Activated T-helper 1 cell treated with anti-CD3 and anti-CD28 coated beads, Interleukin-12 subunit alpha, Interleukin-12 subunit beta, Interleukin-2, Interleukin-4 antibody, amounts not matched to agents 30 ng/mL and 10 ng/mL and 1 ng/mL, durations not matched to agents 14 hours and 24 hours and 36 hours (primary cell): ENCODE data around the gene RLN3. TPM values are rescaled to one million over a fixed set of nuclear protein-coding genes. Genes with fewer than 3 reads are reported as not detected.

ENCODE experiments used
- DNase-seq: peaks from one replicate; pipeline ENCODE4 v3.0.0; 2021; ENCODE audit warnings: low spot score
- H3K27ac Mint-ChIP-seq: one replicate; pipeline ENCODE4 v1.8.0; 2021; ENCODE audit warnings: mild to moderate bottlenecking, mixed read lengths
- H3K27me3 Mint-ChIP-seq: one replicate; pipeline ENCODE4 v1.8.0; 2022; ENCODE audit warnings: mild to moderate bottlenecking, moderate library complexity, mixed read lengths; ENCODE audit not compliant: insufficient read depth
- H3K36me3 Mint-ChIP-seq: one replicate; pipeline ENCODE4 v1.8.0; 2021; ENCODE audit warnings: low read depth, mixed read lengths
- H3K4me1 Mint-ChIP-seq: one replicate; pipeline ENCODE4 v1.8.0; 2021; ENCODE audit warnings: low read depth, mixed read lengths
- H3K4me3 Mint-ChIP-seq: one replicate; pipeline ENCODE4 v1.8.0; 2021; ENCODE audit warnings: mild to moderate bottlenecking, moderate library complexity, mixed read lengths
- H3K9me3 Mint-ChIP-seq: one replicate; pipeline ENCODE4 v1.8.0; 2021; ENCODE audit warnings: mixed read lengths
- intact Hi-C: fragments of 100-400 bp; cut with micrococcal nuclease; formaldehyde crosslinking; loops from one replicate; pipeline ENCODE4 v1.15.1; 2024
- total RNA-seq: library from RNA; stranded (reverse); gene quantifications from 2 replicates; pipeline ENCODE4 v1.2.3, GENCODE V29; 2022

The RLN3 gene
- total RNA-seq, 1 donor from 2014 or later, result not detected

GRCh38 chr19:13998426-13998825, 29.5 kb upstream of the RLN3 start:
- Mint-ChIP-seq H3K9me3 (peaks cover 5% of the 10 kb centered on the region), H3K4me1 (peaks cover 25% of the 10 kb centered on the region)

GRCh38 chr19:13999085-13999484, 28.9 kb upstream of the RLN3 start:
- no peak overlapping the region for H3K4me3 Mint-ChIP-seq
- peaks cover 5% of the 10 kb centered on the region for H3K9me3 Mint-ChIP-seq
- peaks cover 9% of the 10 kb centered on the region for H3K36me3 Mint-ChIP-seq
- H3K27me3 Mint-ChIP-seq, result no peaks in the 10 kb centered on the region
- no peak for DNase-seq
- intact Hi-C loops, result no loop called here
- H3K27ac Mint-ChIP-seq, result no peak overlapping the region
- H3K4me1 Mint-ChIP-seq, result peaks cover 28% of the 10 kb centered on the region

More at GRCh38 chr19:13998426-13998825, 29.5 kb upstream of the RLN3 start:
- no peak for DNase-seq
- intact Hi-C loops, result no loop called here
- H3K4me3 Mint-ChIP-seq, result no peak overlapping the region
- H3K36me3 Mint-ChIP-seq, result peaks cover 9% of the 10 kb centered on the region
- no peak overlapping the region for H3K27ac Mint-ChIP-seq
- no peaks in the 10 kb centered on the region for H3K27me3 Mint-ChIP-seq

- Mint-ChIP-seq H3K9me3 (peaks cover 5% of the 10 kb centered on the region), H3K4me3 (no peak overlapping the region), H3K27ac (peak overlapping the region; percentile 80), H3K27me3 (no peaks in the 10 kb centered on the region), H3K36me3 (peaks cover 9% of the 10 kb centered on the region), H3K4me1 (peaks cover 39% of the 10 kb centered on the region)
- no peak for DNase-seq
- intact Hi-C loops, result loop anchor here (10.0 kb wide), 2 partner anchors 364 to 846 kb away; partner anchors contain the start of genes IER2 and STX10
These were observed 27.1 kb upstream of the RLN3 start for GRCh38 chr19:14000691-14001375.

GRCh38 chr19:14002571-14003250, 25.2 kb upstream of the RLN3 start:
- peak overlapping the region; percentile 65 for H3K4me3 Mint-ChIP-seq
- intact Hi-C loops, result loop anchor here (10.0 kb wide), 2 partner anchors 362 to 848 kb away; partner anchors contain the start of genes IER2 and STX10
- H3K27me3 Mint-ChIP-seq, result peaks cover 2% of the 10 kb centered on the region

GRCh38 chr19:14003251-14004055, 24.5 kb upstream of the RLN3 start:
- peaks cover 43% of the 10 kb centered on the region for H3K4me1 Mint-ChIP-seq
- H3K27ac Mint-ChIP-seq, result peak overlapping the region; percentile 93
- intact Hi-C loops, result loop anchor here (10.0 kb wide), 2 partner anchors 361 to 849 kb away; partner anchors contain the start of genes IER2 and STX10
- no peak for DNase-seq
- H3K27me3 Mint-ChIP-seq, result peaks cover 2% of the 10 kb centered on the region
- peaks cover 5% of the 10 kb centered on the region for H3K9me3 Mint-ChIP-seq
- H3K4me3 Mint-ChIP-seq, result peak overlapping the region; percentile 65
- H3K36me3 Mint-ChIP-seq, result peaks cover 3% of the 10 kb centered on the region

More at GRCh38 chr19:14002571-14003250, 25.2 kb upstream of the RLN3 start:
- Mint-ChIP-seq H3K4me1 (peaks cover 43% of the 10 kb centered on the region), H3K27ac (peak overlapping the region; percentile 93), H3K9me3 (peaks cover 5% of the 10 kb centered on the region), H3K36me3 (peaks cover 9% of the 10 kb centered on the region)
- no peak for DNase-seq

- intact Hi-C loops, result loop anchor here (10.0 kb wide), 2 partner anchors 360 to 850 kb away; partner anchors contain the start of genes IER2 and STX10
- Mint-ChIP-seq H3K4me3 (peak overlapping the region; percentile 71), H3K36me3 (no peaks in the 10 kb centered on the region), H3K4me1 (peaks cover 43% of the 10 kb centered on the region), H3K27ac (peak overlapping the region; percentile 80), H3K9me3 (no peaks in the 10 kb centered on the region), H3K27me3 (peaks cover 2% of the 10 kb centered on the region)
- DNase-seq, result no peak
These were observed 23.2 kb upstream of the RLN3 start for GRCh38 chr19:14004619-14005348.

GRCh38 chr19:14005349-14006084, 22.4 kb upstream of the RLN3 start:
- H3K27me3 Mint-ChIP-seq, result peaks cover 2% of the 10 kb centered on the region
- H3K27ac Mint-ChIP-seq, result peak overlapping the region; percentile 99
- peak; percentile 85 for DNase-seq
- no peaks in the 10 kb centered on the region for H3K36me3 Mint-ChIP-seq
- H3K9me3 Mint-ChIP-seq, result no peaks in the 10 kb centered on the region
- H3K4me1 Mint-ChIP-seq, result peaks cover 43% of the 10 kb centered on the region
- H3K4me3 Mint-ChIP-seq, result peak overlapping the region; percentile 71
- intact Hi-C loops, result loop anchor here (1.0 to 10.0 kb wide), 10 partner anchors 19 to 851 kb away; partner anchors contain the start of genes BRME1, CC2D1A, DCAF15 and DNAJB1

- intact Hi-C loops, result loop anchor here (1.0 to 10.0 kb wide), 10 partner anchors 20 to 851 kb away; partner anchors contain the start of genes BRME1, CC2D1A, DCAF15 and DNAJB1
- Mint-ChIP-seq H3K9me3 (no peaks in the 10 kb centered on the region), H3K4me1 (peaks cover 36% of the 10 kb centered on the region), H3K4me3 (peak within 1 kb of the TSS; percentile 87), H3K27ac (peak within 1 kb of the TSS; percentile 99), H3K27me3 (peaks cover 2% of the 10 kb centered on the region), H3K36me3 (no peaks in the 10 kb centered on the region)
- peak; percentile 99 for DNase-seq
These were observed 21.7 kb upstream of the RLN3 start, which contains the start of gene RFX1 for GRCh38 chr19:14006085-14006765. RFX1 (minus strand) TSS chr19:14006320; CDS start chr19:13993843, 12,477 bp downstream.

GRCh38 chr19:14006766-14007562, 21.0 kb upstream of the RLN3 start:
- no peak for DNase-seq
- Mint-ChIP-seq H3K27ac (peak overlapping the region; percentile 99), H3K27me3 (peaks cover 3% of the 10 kb centered on the region), H3K9me3 (no peaks in the 10 kb centered on the region), H3K4me1 (peaks cover 33% of the 10 kb centered on the region), H3K36me3 (no peaks in the 10 kb centered on the region), H3K4me3 (peak overlapping the region; percentile 87)
- intact Hi-C loops, result loop anchor here (1.0 to 10.0 kb wide), 10 partner anchors 21 to 852 kb away; partner anchors contain the start of genes BRME1, CC2D1A, DCAF15 and DNAJB1

- no peak for DNase-seq
- Mint-ChIP-seq H3K27ac (no peak overlapping the region), H3K4me3 (no peak overlapping the region), H3K9me3 (no peaks in the 10 kb centered on the region), H3K4me1 (no peaks in the 10 kb centered on the region), H3K27me3 (peaks cover 2% of the 10 kb centered on the region), H3K36me3 (no peaks in the 10 kb centered on the region)
- intact Hi-C loops, result no loop called here
These were observed 15.5 kb upstream of the RLN3 start for GRCh38 chr19:14012378-14012915.
